NCI-H446 (cell line): Measurements from ENCODE around the gene POFUT1.
"Not testable (repeated sequence)": the region's sequence is repeated elsewhere in the genome, so short reads cannot be mapped to it uniquely, and the experiment has no call there.

Experiments used
- DNase-seq, 2 experiments: peaks; one replicate each; lab custom pipeline; 2025; lab: John Stamatoyannopoulos, UW

POFUT1 gene

DNA sequence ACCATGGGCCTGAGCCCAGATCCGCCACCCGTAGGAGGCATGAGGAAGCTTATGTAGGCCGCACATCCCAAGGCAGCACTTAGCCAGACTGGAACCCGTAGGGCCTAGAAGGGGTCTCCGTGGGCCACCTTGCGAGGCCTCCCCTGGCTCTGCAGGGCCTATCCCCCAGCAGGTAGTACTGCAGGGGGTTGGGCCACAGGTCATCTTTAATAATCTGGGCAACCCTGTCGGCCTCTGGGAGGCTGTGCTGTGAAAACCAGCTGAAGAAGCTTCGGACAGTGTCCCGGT is 18.6 kb upstream of the POFUT1 start:
- DNase-seq: no peak

DNA sequence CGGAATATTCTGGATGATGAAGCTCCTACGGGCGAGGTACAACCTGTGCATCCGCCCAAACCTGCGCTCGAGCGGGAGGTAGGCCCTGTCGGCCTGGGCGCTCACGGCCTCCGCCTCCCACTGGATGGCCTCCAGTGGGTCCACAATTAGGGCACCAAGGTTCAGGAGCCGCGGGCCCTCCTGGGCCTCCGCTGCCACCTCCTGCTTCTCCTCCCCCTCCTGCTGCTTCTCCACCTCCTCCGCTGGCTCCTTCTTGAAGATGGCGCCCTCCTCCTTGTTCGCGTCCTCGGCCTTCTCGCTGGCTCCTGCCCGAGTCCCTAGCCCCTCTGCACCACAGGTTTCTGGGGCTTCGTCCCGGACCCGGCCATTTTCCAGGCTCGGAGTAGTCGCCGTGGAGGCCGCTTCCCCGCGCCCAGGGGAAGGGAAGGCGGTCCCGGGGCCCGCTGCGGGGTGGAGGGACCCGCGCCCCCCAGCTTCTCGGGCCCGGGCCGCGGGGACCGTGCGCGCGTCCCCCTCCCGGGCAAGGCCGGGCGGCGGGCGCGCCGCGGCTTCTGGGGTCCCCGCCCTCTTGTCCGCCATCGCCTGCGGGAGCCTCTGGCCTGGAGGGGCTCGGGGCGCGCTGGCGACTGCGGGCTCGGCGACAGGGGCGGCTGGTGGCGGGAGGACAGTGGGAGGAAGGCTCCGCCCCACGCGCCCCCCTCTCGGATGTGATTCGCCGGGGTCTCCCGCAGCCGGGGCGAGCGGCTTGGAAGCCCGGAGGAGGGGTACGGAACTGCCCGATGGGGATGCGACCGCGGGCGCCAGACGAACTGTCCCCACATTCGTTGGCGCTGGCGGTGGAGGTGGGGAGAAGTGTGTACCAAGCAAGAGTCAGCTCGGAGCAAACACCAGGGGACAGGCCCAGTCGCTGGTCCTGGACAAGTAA is 17.7 kb upstream of the POFUT1 start:
- DNase-seq: no peak

DNA sequence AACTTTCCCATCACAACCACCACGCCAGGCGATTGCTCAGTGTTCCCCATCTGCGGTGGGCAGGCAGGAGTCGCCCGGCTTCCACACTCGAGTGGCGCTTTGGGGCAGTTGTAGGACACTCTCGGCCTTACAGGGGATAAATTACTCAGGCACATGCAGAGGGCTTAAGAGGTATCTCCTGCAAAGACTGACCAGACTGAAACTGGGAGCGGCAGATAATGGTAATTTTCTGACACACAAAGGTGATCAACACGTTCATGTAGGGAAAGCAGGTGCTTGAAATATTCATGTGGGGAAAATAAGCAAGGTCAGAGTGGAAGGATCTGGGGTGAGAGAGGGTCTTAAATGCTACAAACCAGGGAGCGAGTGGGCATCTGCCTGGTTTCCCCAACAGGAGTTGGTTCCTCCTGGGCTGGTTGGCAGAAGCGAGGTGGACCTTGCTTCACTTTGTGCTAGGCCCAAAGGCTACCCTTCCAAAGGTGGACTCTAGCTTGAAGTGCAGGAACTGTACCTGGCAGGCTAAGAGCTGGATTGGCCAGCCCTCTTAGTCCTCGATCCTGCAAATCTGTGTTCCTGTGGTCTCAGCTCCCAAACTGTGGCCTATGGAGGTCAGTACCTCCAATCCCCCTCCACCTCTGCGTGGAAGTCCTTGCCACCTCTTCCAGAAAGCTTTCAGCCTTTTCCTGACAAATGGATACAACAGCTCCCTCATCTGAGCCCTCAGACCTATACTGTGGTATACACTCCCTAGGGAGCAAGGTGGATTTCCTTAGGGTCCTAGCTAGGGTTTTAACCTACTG is 16.9 kb upstream of the POFUT1 start:
- no peak for DNase-seq

DNA sequence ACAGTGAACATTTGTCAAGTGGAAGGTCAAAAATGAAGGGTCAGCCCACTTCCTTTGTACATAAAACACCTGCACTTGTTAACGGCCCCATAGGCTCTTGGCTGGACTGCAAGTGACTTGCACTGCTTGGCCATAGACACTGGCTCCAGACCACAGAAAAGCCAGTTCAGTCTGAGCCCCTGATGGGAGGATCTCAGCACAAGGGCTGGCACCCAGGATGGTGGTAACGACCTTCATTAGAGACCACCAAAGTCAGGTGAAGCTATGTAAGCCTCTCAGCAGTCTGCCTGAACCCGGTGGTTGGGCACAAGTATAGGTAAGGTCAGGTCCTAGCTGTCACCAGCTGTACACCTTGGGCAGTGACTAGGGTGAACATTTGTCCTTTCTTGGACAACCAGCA is 16.3 kb upstream of the POFUT1 start:
- DNase-seq: no peak

DNA sequence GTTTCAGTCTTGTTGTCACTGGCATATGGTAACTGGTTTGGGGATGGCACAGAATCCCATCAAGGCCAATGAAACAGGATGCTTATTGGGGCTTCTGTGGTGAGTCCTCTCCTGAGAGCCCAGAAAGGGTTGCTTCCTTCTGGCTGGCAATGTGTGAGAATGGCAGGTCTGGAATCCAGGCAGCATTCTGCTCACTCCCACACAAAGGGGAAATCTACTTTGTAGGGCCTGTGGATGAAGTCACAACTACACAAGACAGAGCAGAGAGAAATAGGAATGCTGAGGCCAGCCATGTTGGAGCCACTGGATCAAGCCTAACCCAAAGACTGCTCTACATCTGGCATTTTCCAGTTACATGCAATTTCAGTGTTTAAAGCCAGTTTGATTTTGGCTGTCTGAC is 15.8 kb upstream of the POFUT1 start:
- DNase-seq: no peak

DNA sequence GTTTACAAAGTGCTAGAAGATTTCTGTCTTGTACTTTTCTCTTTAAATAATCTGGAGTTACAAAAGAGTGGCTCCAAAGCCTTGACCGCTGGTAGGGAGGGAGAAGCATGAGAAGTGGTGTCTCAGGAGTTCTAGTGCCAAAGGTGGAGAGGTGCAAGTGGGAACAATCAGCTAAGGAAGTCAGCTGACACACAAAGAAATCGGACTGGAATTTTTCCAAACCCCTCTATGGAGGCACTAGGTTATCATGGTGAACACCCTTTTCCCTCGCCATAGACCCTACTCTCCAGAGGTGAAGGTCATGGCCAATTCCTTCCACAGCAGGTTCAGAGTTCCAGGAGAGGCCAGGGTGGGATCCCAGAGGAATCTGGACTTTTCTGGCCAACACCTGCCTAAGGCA is 15.0 kb upstream of the POFUT1 start:
- DNase-seq: no peak

DNA sequence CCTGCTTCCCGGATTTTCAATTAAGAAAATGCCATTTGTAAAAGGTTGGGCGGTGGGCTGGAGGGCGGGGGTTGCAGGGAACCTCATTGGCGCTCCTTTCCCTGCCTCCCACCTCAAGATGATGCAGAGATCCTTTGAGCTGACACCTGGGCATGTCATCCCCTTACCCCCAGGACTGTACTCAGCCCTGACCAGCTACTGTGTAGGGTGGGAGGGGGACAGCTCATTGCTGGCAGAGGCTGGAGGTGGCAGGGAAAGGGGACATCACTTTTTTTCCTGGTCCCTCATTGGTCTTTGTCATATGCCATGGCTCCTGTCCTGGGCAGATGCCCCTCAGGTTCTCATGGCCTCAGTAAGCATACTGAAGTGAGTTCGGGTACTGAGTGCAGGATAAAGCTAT is 14.3 kb upstream of the POFUT1 start:
- not testable (repeated sequence) for DNase-seq

DNA sequence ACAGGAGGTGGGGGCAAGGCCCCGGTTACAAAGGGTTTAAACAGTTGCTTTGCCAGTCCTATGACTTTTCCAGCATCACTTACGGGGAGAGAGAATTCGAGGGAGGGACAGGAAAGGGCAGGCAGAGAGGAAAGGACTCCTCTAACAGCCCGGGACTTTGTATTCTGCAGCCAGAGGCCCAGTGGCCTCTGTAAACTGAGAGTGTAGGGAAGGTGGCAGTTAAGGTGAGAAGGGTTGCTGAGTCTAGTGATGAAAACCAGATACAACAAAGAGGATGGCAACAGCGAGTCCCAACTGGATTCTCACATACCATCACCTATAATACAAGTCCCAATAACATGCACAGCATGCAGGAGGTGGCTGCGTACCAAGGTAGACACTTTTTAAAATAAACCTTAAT is 13.7 kb upstream of the POFUT1 start:
- DNase-seq: no peak

DNA sequence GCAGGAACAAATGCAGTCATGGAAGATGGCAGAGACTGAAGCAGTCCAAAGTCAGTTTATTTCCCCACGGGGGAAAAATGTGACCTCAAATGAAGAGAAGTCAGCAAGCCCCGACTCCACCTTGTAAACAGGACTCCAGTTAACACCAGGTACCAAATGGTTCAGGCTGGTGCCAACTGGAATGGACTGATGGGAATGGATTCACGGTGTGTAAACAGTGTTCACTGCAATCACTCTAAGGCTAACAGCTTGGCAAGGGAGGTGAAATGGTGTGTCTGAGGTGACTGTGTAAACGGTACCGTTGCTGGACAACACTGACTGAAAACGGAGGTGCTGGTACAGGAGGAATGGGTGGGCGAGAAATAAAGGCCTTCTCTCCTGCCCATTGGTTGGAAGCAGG is 12.1 kb upstream of the POFUT1 start:
- DNase-seq: no peak

DNA sequence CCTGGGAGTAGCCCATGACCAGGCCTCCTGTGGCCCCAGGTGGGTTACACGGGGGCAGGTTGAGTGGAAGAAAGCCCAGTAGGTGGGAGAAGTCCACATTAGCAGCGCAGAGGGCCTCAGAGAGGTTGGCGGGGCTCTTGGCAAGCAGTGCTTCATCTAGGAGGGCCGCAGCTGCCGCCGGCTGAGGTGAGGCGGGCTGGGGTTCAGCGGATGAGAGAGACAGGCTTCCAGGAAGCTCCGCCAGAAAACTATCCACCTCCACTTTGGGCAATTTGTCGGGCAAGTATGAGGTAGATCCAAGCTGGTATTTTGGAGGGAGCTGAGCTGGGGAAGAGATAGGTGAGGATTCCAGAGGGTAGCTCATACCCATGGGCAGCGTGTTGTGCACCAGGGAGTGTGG is 11.1 kb upstream of the POFUT1 start:
- DNase-seq: not testable (repeated sequence)

DNA sequence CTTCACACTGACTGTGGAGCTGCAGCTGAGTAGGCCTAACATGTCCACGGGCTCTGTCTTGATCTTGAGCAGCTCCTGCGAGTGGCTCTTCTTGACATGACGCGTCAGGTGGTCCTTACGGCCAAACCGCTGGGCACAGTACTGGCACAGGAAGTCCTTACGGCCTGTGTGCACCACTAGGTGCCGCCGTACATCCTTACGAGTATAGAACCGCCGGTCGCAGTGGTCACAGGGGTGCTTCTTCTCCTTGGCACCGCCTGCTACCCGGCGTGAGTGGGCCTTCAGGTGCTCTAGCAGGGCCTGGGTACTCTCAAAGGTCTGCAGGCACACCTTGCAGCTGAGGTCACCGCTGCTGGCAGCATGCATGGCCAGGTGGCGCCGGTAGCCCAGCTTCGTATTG is 10.5 kb upstream of the POFUT1 start:
- DNase-seq: not testable (repeated sequence)

DNA sequence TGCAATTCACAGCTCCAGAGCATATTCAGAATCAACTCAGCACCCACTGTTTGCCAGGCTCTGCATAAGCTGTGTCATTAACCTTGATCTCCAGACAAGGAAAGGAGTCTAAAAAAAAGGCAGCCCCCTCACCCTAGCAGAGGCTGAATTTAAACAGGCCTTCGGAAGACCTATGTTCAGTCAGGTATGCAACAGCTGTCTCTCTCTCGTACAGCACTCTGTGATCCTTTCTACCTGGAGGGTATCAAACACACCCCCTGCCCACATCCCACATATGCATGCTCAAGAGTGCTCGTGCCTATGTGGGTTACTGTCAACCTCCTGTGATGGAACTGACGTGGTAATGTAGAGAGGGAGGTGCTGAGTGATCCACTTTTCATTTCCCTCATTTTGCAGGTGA is 8.7 kb upstream of the POFUT1 start:
- no peak for DNase-seq

DNA sequence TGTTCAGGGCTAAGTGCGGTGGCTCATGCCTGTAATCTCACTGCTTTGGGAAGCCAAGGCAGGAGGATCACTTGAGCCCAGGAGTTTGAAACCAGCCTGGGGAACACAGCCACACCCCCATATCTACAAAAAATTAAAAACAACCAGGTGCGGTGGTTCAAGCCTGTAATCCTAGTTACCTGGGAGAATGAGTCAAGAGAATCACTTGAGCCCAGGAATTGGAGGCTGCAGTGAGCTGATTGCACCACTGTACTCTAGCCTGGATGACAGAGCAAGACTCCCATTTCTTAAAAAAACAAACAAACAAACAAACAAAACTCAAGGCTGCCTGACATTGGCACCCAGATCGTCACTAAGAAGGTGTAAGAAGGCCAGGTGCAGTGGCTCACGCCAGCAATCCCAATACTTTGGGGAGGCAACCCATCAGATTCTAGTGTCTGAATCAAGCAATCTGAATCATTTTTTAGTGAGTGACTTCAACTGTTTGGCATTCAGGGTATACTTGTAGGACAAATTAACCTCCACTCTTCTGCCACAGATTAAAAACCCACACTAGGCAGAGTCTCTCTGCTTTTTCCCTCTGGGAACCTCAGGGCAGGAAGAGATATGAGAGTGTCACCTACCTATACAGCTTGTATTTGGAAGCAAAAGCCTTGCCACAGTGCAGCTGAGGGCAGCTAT is 6.2 kb upstream of the POFUT1 start:
- no peak for DNase-seq

DNA sequence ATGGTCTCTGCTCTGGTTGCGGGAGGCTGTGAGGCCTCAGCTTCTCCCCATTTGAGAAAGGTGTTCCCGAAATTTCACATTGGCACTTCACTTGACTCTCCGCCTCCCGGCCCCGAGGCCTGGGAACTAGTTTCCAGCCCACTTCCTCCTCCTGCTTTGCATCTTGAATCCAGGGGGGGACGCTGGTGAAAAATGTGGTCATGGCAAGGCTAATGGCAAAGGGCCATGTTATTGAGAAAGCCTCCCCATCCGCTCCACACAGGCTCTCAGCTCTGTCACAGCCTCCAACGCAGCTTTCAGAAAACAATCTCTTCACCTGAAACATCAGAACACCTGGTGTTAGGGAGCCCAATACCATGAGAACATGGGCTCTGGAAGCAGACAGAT is 5.7 kb upstream of the POFUT1 start:
- no peak for DNase-seq

DNA sequence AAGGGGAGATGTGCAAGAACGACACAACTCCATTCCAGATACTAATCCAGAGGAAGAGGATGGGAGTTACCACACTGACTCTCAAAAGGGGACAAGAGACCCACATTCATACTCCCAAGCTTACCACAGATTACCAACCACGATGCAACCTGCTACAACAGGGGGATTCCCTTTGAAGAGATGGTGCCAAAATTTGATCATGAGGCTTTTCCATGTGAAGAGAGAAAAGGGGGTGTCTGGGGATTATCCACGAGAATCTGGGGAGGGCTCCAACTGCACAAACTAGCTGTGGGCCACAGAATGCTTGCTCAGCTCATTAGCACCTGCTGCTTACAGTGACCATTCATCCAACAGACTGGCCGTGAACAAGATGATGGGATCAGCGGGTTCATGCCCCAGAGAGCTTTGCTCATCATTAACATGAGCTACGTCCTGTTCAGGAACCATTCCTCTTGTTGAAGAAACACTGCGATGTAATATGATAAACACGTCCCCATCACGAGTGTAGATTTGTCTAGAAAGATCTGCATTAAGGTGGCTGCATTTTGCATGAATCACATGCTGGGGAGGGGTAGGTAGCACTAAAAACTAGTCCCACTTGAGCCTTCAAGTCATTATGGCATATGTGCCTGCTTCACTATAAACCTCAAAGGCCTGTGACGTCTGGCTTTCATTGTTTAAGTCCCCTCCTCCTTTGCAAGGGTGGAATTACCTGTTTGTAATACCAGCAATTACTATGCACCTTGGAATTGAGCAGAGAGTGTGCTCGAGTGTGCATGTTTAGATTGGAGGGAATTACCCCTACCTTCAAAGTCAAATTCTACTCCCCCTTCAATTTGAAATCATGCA is 4.1 kb upstream of the POFUT1 start:
- no peak for DNase-seq

DNA sequence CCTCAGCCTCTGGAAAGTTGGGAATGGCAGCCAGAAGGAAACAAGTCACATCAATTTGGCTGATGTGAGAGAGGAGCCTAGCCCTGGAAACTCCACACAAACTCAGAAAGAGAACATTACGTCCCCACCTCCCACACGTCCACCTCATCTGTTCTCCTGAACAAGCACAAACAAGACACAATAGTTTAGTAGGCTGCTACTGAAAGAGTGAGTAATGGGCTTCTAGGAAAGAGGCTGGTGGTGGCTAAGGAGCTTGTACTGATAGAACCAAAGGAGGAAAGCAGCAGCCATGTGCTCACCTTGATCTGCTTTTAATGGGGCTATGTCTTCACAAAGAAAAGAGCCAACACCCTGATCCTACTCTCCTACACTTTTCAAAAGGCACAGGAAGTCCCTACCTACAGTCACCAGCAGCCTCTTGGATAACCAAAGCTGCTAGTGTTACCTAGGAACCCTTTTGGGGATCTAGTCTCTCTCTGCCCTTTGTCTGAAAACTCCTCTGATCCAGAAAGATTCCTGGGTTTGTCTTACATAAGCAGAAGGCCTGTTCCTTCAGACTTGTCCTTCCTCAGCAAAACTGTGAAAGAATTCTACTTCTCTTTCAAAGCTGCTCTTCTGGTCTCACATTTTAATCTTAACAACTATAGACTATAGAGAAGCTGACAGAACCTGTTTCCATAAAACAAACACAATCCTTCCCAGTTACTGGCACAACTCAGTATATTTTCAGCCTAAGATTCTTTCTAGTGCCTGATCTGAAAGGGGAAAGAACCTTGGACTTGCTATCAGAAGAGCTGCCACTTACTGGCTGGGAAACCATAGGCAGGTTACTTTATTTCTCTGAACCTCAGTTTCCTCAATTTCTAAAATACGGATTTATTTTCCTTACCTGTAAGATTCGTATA is 3.2 kb upstream of the POFUT1 start:
- no peak for DNase-seq

DNA sequence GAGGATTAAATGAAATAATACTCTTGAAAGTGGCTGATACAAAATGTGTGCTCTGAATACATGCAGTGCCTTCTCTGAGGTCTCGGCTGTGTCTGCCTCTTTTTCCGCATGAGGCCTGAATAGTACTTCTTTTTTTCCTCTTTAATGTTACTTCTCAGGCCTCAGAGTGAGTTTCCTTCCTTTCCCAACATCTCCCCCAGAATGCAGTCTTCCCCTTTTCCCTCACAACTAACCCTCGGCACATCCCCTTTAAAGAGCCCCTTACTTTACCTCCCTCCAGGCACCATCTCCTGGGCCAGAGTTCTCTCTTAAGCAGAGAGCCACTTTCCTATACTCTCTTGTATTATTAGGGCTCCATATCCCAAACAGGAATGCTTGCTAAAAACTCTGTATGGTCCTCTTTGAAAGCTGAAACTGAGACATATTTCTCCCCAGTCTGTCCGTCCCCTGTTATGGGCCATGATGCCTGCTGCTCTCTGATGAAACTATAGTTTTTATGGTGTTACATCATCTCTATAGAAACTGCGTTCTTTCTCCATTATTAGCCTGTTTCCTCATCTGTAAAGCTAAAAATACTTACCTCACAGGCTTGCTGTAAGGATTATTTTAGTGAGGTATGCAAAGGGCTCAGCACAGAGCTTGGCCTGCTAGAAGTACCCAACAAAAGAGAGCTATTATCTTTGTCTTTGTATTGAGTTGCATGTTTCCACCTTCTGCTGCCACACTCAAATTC is 2.4 kb upstream of the POFUT1 start:
- DNase-seq: no peak

DNA sequence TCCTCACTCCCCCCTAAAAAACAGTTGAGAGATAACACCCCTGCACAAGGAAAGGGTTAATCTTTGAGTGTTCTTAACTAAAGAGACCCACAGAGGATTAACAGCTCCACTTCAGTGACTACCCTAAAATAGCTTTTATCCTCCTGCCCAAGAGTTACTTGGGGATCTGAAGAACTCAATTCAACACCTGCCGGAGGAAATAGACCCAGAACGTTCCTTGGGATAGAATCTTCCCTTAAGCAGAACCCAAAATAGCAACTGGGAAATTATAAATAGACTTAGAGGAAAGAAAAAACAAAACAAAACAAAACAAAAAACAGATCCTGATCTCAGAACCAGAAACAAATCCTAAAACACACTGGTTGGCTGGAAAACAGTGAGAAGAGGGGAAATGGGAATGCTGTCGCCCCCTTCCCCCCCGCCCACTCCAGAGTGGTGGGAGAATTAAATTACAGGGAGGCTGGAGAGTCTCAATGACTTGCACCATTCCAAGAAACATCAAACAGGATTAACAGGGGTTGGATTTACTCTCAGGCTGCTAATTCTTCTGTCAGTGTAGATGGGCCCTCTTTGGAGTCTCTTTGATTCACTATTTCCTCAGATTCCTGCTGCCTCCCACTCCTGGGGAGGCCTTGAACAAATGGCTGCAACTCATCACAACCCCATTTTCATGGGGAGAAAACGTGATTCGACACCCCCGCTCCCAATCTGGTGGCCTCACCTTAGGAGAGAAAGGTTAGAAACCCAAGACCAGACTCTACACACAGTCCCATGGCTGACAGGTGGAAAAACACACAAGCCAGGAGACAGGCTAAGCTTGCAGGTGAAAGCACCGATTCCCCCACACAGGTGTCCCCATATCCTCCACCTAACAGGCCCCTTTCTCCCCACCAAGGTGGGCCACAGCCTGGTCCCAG is 1.6 kb upstream of the POFUT1 start:
- no peak for DNase-seq
